DND-41 (cell line): ENCODE measurements around the gene IGFLR1.
A peak's percentile ranks its signal among the peaks of the same experiment; 100 is the strongest.

Experiments
- ATAC-seq: fragments of 200-7000 bp; cut with Tn5 transposase; 3 replicates; pipeline ENCODE4 v1.9.1; 2021; ENCODE audit warnings: low read depth; ENCODE audit not compliant: insufficient read depth
- DNase-seq: peaks from one replicate; pipeline ENCODE4 v3.0.0-alpha.2; 2020
- H2AFZ ChIP-seq: 2 replicates; pipeline ENCODE4 v1.6.0; 2012; ENCODE audit warnings: low read depth, low read length
- H3K27ac ChIP-seq: 2 replicates; pipeline ENCODE4 v1.5.1; 2012; ENCODE audit warnings: low read length, inconsistent platforms
- H3K27me3 ChIP-seq: fragments of 200-600 bp; sonication (generic); 2 replicates; pipeline ENCODE4 v1.6.0; 2012; ENCODE audit warnings: low read length, mild to moderate bottlenecking, inconsistent platforms; ENCODE audit not compliant: insufficient read depth, poor library complexity
- H3K36me3 ChIP-seq: 2 replicates; pipeline ENCODE4 v1.5.1; 2012; ENCODE audit warnings: low read length, inconsistent platforms; ENCODE audit not compliant: insufficient read depth
- H3K4me1 ChIP-seq: 2 replicates; pipeline ENCODE4 v1.5.1; 2012; ENCODE audit warnings: mild to moderate bottlenecking, low read length; ENCODE audit not compliant: insufficient read depth
- H3K4me2 ChIP-seq: 2 replicates; pipeline ENCODE4 v1.6.0; 2012; ENCODE audit warnings: mild to moderate bottlenecking, moderate library complexity, low read length, inconsistent platforms; ENCODE audit not compliant: insufficient read depth
- H3K4me3 ChIP-seq, 2 experiments: fragments of 200-600 bp in 1 of 2; shearing (Covaris generic) in 1 of 2; 2 replicates each; pipeline ENCODE4 v1.5.1; 2012 to 2016; ENCODE audit warnings: inconsistent platforms in 2 of 2, low read length in 2 of 2, mild to moderate bottlenecking in 2 of 2, low read depth in 1 of 2, moderate library complexity in 1 of 2
- H3K79me2 ChIP-seq: 2 replicates; pipeline ENCODE4 v1.6.0; 2012; ENCODE audit warnings: low read length, inconsistent platforms; ENCODE audit not compliant: insufficient read depth
- H3K9ac ChIP-seq: 2 replicates; pipeline ENCODE4 v1.6.0; 2012; ENCODE audit warnings: low read depth, mild to moderate bottlenecking, inconsistent platforms, low read length, moderate library complexity
- H3K9me3 ChIP-seq: 2 replicates; pipeline ENCODE4 v1.5.1; 2012; ENCODE audit warnings: low read length, moderate library complexity, mild to moderate bottlenecking, inconsistent platforms; ENCODE audit not compliant: insufficient read depth, severe bottlenecking
- H4K20me1 ChIP-seq: 2 replicates; pipeline ENCODE4 v1.6.0; 2012; ENCODE audit warnings: low read length; ENCODE audit not compliant: insufficient read depth
- CTCF ChIP-seq: IDR thresholded peaks from 2 replicates; pipeline ENCODE4 v1.5.1; 2012; ENCODE audit warnings: borderline replicate concordance, low read length, moderate library complexity, mild to moderate bottlenecking; ENCODE audit not compliant: poor library complexity, severe bottlenecking; ENCODE audit errors: extremely low read depth
- EZH2 ChIP-seq: IDR thresholded peaks from 3 replicates; pipeline ENCODE4 v1.6.1; 2012; ENCODE audit warnings: borderline replicate concordance, low read depth, mild to moderate bottlenecking, moderate library complexity, low read length, inconsistent platforms; ENCODE audit not compliant: severe bottlenecking

The IGFLR1 gene

DNA sequence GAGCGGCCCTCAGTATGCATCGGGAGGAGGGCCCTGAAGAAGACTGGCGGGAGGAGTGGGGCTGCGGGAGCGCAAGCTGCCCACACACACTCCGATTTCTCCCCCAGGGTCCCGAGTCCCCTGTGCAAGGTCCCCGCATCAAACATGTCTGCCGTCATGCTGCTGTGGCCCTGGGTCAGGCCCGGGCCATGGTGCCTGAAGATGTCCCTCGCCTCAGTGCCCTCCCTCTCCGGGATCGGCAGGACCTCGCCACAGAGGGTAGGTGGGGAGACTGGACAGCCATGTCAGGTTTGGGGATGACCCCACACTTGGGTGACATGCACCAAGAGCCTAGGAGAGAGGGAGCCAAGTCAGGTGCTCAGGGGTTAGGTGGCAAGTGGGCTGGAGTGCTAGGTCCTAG lies 19.8 kb downstream of the IGFLR1 start:
- Histone ChIP-seq H4K20me1 (peaks cover 68% of the 10 kb centered on the region), H3K36me3 (peaks cover 84% of the 10 kb centered on the region)
- TF ChIP-seq EZH2 (no peak), CTCF (no peak)

GRCh38 chr19:35721374-35721773 lies 20.9 kb downstream of the IGFLR1 start:
- Histone ChIP-seq H3K36me3 (peaks cover 73% of the 10 kb centered on the region), H3K4me2 (no peak overlapping the region)

More for the DNA sequence above, 19.8 kb downstream of the IGFLR1 start:
- Histone ChIP-seq H3K4me3 (no peak overlapping the region), H3K9ac (no peak overlapping the region), H3K27ac (no peak overlapping the region), H3K4me1 (peaks cover 26% of the 10 kb centered on the region), H3K9me3 (no peaks in the 10 kb centered on the region), H3K27me3 (no peaks in the 10 kb centered on the region), H2AFZ (no peak overlapping the region), H3K79me2 (peaks cover 41% of the 10 kb centered on the region), H3K4me2 (no peak overlapping the region)
- DNase-seq, result no peak
- ATAC-seq, result no peak

DNA sequence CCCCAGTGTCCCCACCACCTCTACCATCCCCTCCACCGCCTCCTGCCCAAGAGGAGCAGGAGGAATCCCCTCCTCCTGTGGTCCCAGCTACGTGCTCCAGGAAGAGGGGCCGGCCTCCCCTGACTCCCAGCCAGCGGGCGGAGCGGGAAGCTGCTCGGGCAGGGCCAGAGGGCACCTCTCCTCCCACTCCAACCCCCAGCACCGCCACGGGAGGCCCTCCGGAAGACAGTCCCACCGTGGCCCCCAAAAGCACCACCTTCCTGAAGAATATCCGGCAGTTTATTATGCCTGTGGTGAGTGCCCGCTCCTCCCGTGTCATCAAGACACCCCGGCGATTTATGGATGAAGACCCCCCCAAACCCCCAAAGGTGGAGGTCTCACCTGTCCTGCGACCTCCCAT lies 21.6 kb downstream of the IGFLR1 start:
- H3K36me3 ChIP-seq, result peaks cover 66% of the 10 kb centered on the region
- no peak overlapping the region for H3K27ac ChIP-seq
- no peak for TF ChIP-seq EZH2
- no peak for TF ChIP-seq CTCF
- no peak for ATAC-seq
- H3K4me1 ChIP-seq, result peaks cover 41% of the 10 kb centered on the region
- no peak overlapping the region for H3K4me2 ChIP-seq
- no peak for DNase-seq
- H3K79me2 ChIP-seq, result peaks cover 54% of the 10 kb centered on the region
- H4K20me1 ChIP-seq, result peaks cover 59% of the 10 kb centered on the region
- H2AFZ ChIP-seq, result no peak overlapping the region
- no peak overlapping the region for H3K9ac ChIP-seq
- no peak overlapping the region for H3K4me3 ChIP-seq
- no peaks in the 10 kb centered on the region for H3K9me3 ChIP-seq
- no peaks in the 10 kb centered on the region for H3K27me3 ChIP-seq

More at GRCh38 chr19:35721374-35721773, 20.9 kb downstream of the IGFLR1 start:
- H3K9me3 ChIP-seq, result no peaks in the 10 kb centered on the region
- H4K20me1 ChIP-seq, result peaks cover 66% of the 10 kb centered on the region
- peaks cover 51% of the 10 kb centered on the region for H3K79me2 ChIP-seq
- no peak overlapping the region for H2AFZ ChIP-seq
- no peak for ATAC-seq
- peaks cover 33% of the 10 kb centered on the region for H3K4me1 ChIP-seq
- H3K27me3 ChIP-seq, result no peaks in the 10 kb centered on the region
- no peak overlapping the region for H3K9ac ChIP-seq
- H3K4me3 ChIP-seq, result no peak overlapping the region
- H3K27ac ChIP-seq, result no peak overlapping the region
- no peak for DNase-seq
- TF ChIP-seq CTCF, result no peak
- no peak for TF ChIP-seq EZH2

DNA sequence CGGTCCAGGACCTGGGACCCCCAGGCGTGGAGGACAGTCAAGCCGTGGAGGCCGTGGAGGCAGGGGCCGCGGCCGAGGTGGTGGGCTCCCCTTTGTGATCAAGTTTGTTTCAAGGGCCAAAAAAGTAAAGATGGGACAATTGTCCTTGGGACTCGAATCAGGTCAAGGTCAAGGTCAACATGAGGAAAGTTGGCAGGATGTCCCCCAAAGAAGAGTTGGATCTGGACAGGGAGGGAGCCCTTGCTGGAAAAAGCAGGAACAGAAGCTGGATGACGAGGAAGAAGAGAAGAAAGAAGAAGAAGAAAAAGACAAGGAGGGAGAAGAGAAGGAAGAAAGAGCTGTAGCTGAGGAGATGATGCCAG lies 22.1 kb downstream of the IGFLR1 start:
- no peaks in the 10 kb centered on the region for H3K9me3 ChIP-seq
- H3K4me2 ChIP-seq, result peak overlapping the region; percentile 82; the same call in 1 of the 2 replicates
- no peak overlapping the region for H3K27ac ChIP-seq
- H3K4me3 ChIP-seq, result no peak overlapping the region
- H3K9ac ChIP-seq, result no peak overlapping the region
- peaks cover 61% of the 10 kb centered on the region for H3K36me3 ChIP-seq
- peaks cover 54% of the 10 kb centered on the region for H3K79me2 ChIP-seq
- H2AFZ ChIP-seq, result no peak overlapping the region
- H4K20me1 ChIP-seq, result peaks cover 54% of the 10 kb centered on the region
- TF ChIP-seq EZH2, result no peak
- no peak for TF ChIP-seq CTCF
- H3K27me3 ChIP-seq, result no peaks in the 10 kb centered on the region
- ATAC-seq (no peak), DNase-seq (no peak)
- H3K4me1 ChIP-seq, result peaks cover 42% of the 10 kb centered on the region
